ENCODE results near the gene ALG11.

ALG11 gene

DNA sequence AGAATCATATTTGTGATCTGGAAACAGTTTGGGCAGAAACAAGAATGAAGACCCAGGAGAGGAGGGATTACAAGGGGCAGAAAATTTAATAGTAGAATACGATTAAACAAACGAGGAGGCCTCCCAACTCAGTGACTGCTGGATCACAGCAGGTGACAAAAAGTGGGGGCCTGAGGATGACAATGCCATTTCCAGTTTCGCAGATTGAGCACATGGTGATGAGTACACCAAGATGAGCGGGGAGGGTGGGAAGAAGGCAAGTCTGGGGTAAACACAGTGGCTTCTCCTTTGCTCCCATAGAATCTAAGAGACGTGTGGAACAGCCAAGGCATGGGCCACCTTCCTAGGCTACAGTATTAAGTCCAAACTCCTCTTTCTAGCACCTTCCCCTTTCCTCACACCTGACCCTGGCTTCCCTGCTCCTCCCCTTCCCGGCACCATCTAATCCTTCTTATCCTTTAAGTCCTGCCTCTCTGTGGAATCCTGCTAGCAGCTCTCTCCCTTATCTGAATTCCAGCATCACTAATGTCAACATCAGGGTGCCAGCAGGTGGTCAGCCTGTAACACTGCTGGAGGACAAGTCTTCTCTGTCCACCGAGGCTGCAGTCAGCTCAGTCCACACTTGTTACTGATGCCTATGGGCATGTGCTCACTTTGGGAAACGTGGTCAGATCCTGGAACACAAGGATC lies 14.4 kb upstream of the ALG11 start:
- DNase-seq = no peak

DNA sequence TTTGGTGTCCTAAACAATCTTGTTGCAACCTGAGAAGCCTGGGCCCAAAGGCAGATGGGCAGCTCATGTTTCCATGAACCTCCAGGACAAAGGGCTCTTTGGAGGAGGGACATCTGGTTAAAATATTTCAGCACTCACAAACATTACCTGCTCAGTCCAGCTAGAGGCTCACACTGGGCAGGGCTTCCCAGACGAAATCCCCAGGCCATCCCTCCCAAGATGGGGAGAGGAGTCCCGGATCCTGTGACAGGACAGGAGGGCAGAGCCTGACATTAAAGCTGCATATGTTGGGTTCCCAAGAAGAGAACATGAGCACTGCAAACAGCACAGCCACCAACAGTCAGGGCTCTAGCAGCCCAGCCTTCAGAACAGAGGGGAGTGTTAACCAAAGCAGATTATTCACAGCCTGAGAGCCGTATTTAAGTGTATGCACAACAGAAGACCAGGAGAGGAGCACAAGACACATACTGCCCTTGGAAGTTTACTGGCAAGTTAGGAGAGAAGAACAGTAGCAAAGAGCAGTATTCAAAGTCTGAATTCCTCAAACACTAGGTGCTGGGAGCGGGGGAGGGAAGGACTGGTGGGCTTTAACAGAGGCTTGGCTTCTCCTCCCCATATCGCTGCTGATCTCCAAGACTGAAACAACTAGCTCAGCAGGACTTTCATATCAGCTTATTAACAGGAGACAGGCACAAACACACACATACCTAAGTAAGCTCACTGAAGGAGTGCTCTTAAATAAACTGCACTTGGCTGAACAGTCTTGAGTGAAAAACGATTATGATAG lies 13.3 kb upstream of the ALG11 start:
- DNase-seq = no peak

DNA sequence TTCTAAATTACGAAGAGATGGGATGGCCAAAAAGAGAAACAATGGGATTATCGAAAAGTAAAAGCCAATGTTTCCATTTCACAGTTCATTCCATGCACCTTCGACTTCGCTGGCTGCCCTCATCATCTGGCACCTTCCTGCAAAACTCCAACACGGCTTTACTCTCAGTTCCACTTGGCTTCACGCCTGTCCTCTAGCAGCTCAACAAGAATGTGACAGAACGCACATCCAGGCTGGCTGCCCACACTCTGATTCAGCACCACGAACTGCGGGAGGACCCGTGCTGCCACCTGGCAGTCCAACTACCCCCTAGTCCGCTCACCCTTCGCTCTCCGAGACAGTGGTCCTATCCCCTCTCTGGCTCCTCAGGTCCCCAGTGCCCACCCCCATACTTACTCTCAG lies 12.7 kb upstream of the ALG11 start:
- no peak for DNase-seq

DNA sequence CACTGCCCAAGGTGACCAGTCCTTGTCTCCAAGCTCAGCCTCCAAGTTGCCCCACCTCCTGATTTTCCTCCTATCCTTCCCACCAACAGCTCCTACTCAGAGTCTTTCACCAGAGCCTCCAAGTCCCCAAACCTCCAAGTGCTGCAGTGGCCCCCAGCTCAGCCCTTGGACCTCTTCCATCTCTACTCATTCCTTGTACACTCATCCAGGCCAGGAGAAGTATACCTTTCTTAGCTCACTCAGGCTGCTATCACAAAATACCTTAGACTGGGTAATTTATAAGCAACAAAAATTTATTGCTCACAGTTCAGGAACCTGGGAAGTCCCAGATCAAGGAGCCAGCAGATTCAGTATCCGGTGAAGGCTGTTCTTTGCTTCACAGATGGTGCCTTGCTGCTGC lies 12.3 kb upstream of the ALG11 start:
- DNase-seq = no peak

GRCh38 chr13:52001120-52001731 lies 11.0 kb upstream of the ALG11 start:
- no peak for DNase-seq

GRCh38 chr13:52002361-52002760 lies 9.8 kb upstream of the ALG11 start:
- DNase-seq = no peak

- DNase-seq = no peak
Measured at GRCh38 chr13:52003541-52003940, 8.7 kb upstream of the ALG11 start.

DNA sequence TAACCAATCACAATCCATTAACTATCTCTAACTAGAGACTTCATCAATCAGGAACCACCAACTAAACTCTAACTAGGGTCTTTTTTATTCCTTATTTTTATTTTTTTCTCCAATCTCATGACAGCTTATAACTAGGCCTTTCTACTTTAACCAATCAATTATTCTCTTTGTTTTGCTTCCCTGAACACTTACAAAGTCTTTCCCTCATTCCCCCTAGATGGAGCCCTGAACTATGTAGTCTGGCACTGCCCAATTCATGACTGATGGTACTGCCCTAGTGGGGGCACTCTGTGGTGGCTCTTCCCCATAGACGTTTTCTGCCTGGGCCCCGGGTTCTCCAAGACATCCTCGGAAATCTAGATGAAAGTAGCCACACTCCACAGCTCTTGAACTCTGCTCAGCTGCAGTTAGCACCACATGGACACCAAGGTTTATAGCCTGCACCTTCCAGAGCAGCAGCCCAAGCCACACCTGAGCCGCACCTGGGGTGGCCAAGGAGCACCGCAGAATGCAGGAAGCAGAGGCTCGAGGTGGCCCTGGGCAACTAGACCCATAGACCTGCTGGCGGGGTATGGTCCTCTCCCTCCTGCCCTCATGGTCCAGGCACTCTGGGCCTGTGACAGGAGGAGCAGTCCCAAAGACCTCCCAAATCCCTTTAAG lies 7.6 kb upstream of the ALG11 start:
- no peak for DNase-seq

DNA sequence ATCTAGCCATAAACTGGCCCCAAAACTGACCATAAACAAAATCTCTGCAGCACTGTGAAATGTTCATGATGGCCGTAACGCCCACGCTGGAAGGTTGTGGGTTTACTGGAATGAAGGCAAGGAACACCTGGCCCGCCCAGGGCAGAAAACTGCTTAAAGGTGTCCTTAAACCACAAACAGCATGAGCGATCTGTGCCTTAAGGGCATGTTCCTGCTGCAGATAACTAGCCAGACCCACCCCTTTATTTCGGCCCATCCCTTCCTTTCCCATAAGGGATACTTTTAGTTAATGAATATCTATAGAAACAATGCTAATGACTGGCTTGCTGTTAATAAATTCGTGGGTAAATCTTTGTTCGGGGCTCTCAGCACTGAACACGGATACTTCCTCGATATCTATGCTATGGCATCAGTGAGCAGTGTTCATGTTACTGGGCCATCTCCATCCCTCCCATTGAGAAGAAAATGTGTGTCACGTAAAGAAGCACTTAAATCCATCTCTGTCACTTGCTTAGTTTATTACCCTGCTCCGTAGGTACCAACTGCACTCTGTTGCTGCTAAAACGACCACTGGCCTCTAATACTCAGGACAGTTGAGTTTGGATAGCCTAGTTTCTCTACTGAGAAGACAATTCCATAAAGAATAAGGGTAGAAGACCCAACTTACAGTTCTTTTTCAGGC lies 6.2 kb upstream of the ALG11 start:
- no peak for DNase-seq

GRCh38 chr13:52006523-52007245 lies 5.5 kb upstream of the ALG11 start:
- DNase-seq = no peak

GRCh38 chr13:52009946-52010345 lies 2.3 kb upstream of the ALG11 start:
- no peak for DNase-seq

DNA sequence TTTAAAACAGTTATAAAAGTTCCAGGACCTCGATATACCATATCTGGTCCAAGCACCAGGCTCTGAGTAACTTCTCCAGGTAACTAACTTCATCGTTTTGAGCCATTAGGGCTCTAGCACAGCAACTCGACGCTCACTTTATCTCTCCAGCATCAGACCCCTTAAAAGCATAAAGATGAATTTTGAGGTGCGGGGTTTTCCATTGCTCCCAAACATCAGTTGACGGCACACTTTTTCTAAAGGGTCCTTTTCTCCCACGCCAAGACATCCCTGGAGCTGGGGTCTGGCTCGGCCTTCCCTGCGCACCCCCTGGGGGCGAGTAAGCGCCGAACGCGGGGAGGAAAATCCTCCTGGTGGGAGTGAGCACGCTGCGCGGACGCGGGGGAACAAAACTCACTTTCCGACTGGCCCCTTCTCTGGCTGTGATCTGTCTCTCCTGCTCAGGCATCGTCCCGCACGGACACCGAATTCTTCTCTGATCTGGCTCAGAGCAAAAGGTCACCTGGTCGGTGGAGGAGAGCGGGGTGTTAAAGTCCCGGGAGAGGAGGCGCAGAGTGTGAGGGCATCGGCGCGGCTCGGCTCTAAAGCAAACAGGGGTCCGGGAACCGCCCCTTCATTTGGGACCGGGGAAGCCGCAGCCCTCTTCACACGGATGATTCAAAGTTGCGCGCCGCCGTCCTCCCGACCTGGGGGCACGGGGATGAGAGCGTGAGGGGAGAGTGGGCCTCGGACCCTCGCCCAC lies 1.1 kb upstream of the ALG11 start, which contains the start of gene ATP7B:
ATP7B (minus strand) TSS at position 561 of the 742 bp plus-strand sequence; CDS start at position 448, 113 bp downstream.
- DNase-seq = peak; percentile 12

GRCh38 chr13:52012512-52012836 lies 276 bp downstream of the ALG11 start:
- no peak for DNase-seq

- no peak for DNase-seq
Measured at GRCh38 chr13:52016296-52016695, 4.1 kb downstream of the ALG11 start.

GRCh38 chr13:52020191-52020590 lies 8.0 kb downstream of the ALG11 start:
- DNase-seq = no peak

DNA sequence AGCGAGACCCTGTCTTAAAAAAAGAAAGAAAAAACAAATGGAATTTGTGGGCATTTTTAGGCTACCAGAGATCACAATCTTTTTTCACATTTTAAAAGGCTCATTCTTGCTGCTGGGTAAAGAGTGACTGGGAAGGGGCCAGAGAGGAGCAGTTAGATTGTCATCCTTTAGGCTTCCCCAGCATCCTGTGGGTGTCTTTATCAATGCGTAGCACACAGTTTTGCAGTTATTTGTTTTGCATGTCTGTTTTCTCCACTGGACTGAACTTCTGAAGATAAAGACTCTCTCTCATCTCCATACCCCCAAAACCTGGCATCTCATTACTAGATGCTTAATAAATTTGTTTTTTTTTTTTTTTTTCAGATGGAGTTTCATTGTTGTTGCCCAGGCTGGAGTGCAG lies 10.2 kb downstream of the ALG11 start:
- no peak for DNase-seq

DNA sequence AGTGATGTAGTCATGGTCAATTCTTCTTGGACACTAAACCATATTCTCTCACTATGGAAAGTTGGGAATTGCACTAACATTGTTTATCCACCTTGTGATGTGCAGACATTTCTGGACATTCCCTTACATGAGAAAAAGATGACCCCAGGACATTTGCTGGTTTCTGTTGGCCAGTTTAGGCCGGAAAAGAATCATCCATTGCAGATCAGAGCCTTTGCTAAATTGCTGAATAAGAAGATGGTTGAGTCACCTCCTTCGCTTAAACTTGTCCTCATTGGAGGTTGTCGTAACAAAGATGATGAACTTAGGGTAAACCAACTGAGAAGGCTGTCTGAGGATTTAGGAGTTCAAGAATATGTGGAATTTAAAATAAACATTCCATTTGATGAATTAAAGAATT lies 12.3 kb downstream of the ALG11 start, which contains the start of gene UTP14C:
UTP14C (plus strand) TSS at position 211 of the 400 bp plus-strand sequence. CDS start 4,114 bp downstream, outside the sequence.
- no peak for DNase-seq

DNA sequence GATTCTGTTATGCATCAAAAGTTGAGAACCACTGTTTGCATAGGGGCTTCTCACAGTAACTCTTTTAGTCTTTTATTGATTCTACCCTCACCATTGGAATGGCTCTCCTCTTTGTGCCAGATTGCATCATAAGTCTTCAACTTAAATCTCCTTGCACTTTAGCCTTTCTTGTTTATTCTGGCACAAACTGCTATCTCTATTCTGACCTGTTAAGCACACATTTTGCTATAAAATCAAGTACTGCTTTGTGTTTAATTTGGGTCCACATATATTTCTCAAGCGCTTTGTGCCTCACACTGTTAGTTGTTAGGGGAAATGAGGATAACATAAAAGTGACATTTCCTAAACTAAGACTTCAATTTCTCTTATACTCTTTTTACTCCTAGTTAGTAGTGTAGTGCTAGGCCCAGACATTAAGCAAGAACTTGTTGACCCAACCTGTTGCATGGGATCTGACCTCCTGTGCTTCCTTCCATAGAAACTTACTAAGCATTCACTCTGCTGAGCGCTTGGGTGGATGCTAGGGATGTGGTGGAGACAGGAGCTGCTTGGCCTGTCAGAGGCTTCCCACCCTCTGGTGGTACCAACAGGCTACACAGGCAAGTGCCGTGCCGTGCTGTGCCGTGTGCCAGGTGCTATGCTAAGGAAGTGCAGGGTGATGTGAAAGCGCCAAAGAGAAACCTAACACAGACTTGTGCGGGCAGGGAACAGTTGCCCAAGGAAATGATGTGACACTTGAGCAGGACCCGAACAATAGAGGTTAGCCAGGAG lies 13.5 kb downstream of the ALG11 start:
- DNase-seq = no peak

GRCh38 chr13:52026246-52026626 lies 14.0 kb downstream of the ALG11 start:
- no peak for DNase-seq

DNA sequence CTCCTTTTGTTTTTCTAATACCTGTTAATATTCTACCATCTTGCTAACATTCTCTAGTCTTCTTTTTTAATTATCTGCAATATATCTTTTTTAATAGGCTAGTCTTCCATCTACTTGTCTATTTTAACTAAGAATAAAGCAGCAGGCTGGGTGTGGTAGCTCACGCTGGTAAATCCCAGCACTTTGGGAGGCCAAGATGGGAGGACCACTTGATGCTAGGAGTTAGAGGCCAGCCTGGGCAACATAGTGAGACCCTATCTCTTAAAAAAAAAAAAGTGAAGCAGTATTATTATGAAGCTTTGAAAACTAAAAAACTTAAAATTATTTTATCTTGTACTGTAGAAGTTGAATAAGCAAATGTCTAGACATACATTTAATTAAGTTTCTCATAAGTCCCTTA lies 15.6 kb downstream of the ALG11 start:
- no peak for DNase-seq

- DNase-seq = no peak
Measured at GRCh38 chr13:52029569-52029968, 17.4 kb downstream of the ALG11 start.

All from T-helper 9 cell (primary cell).